HepG2 (cell line): ENCODE data around the gene NFATC4. TPM values are rescaled to one million over a fixed set of nuclear protein-coding genes. Genes with fewer than 3 reads are reported as not detected.

Source experiments
- BCL6 ChIP-seq: IDR thresholded peaks from 2 replicates; pipeline ENCODE4 v1.6.1; 2016; ENCODE audit warnings: missing genetic modification reagents, missing compliant biosample characterization
- HNRNPLL ChIP-seq: fragments of 200-400 bp; formaldehyde crosslinking; IDR thresholded peaks from 2 replicates; pipeline ENCODE4 v1.6.1; 2017; ENCODE audit warnings: mild to moderate bottlenecking, low read depth, low read length; ENCODE audit not compliant: poor library complexity, severe bottlenecking
- RORA ChIP-seq: sonication (generic); formaldehyde crosslinking; IDR thresholded peaks from 2 replicates; pipeline ENCODE4 v1.5.0; 2020; ENCODE audit warnings: mild to moderate bottlenecking, missing genetic modification reagents, moderate library complexity
- TCF7L2 ChIP-seq: IDR thresholded peaks from 2 replicates; pipeline ENCODE4 v1.6.1; 2011; ENCODE audit warnings: mild to moderate bottlenecking, low read depth, low read length, moderate library complexity
- TEAD2 ChIP-seq: sonication (generic); formaldehyde crosslinking; IDR thresholded peaks from 2 replicates; pipeline ENCODE4 v1.9.0; 2021; ENCODE audit warnings: missing genetic modification reagents
- U2AF1 ChIP-seq: fragments of 200-400 bp; formaldehyde crosslinking; optimal IDR thresholded peaks from 2 replicates; pipeline ENCODE3; 2017; ENCODE audit warnings: mild to moderate bottlenecking, low read depth, low read length
- ZBTB33 ChIP-seq: sonication (generic); formaldehyde crosslinking; IDR thresholded peaks from 2 replicates; pipeline ENCODE4 v1.4.0; 2020; ENCODE audit warnings: missing genetic modification reagents
- ZNF224 ChIP-seq: sonication (generic); formaldehyde crosslinking; IDR thresholded peaks from 2 replicates; pipeline ENCODE4 v1.5.0; 2020; ENCODE audit warnings: mild to moderate bottlenecking, missing genetic modification reagents
- ZNF251 ChIP-seq: sonication (generic); formaldehyde crosslinking; IDR thresholded peaks from 2 replicates; pipeline ENCODE4 v1.9.0; 2021; ENCODE audit warnings: mild to moderate bottlenecking, missing genetic modification reagents
- ZNF264 ChIP-seq: sonication (generic); formaldehyde crosslinking; IDR thresholded peaks from 2 replicates; pipeline ENCODE4 v1.4.0; 2020; ENCODE audit warnings: missing genetic modification reagents
- ZNF280B ChIP-seq: sonication (generic); formaldehyde crosslinking; IDR thresholded peaks from 2 replicates; pipeline ENCODE4 v1.5.0; 2020; ENCODE audit warnings: missing genetic modification reagents, mild to moderate bottlenecking, borderline replicate concordance
- ZNF577 ChIP-seq: sonication (generic); formaldehyde crosslinking; IDR thresholded peaks from 2 replicates; pipeline ENCODE4 v1.4.0; 2020; ENCODE audit warnings: mild to moderate bottlenecking, low read depth, missing genetic modification reagents, borderline replicate concordance
- ZNF629 ChIP-seq: sonication (generic); formaldehyde crosslinking; conservative IDR thresholded peaks from 2 replicates; pipeline ENCODE4 v1.5.0; 2020; ENCODE audit warnings: missing genetic modification reagents
- ZNF674 ChIP-seq: sonication (generic); formaldehyde crosslinking; IDR thresholded peaks from 2 replicates; pipeline ENCODE4 v1.5.0; 2020; ENCODE audit warnings: low read depth, mild to moderate bottlenecking, missing genetic modification reagents
- ZSCAN31 ChIP-seq: sonication (generic); formaldehyde crosslinking; IDR thresholded peaks from 2 replicates; pipeline ENCODE4 v1.5.0; 2020; ENCODE audit warnings: low read depth, mild to moderate bottlenecking, missing genetic modification reagents
- polyA plus RNA-seq, 8 experiments: library from polyadenylated mRNA; depleted of rRNA in 3 of 8; stranded (reverse) in 7 of 8; unstranded in 1 of 8; fragments of >200 nt; fragmentation: Illumina TruSeq in 4 of 8; extraction: Trizol in 4 of 8; gene quantifications; 2 replicates each; pipeline versions ENCODE4 v1.2.1 to v1.2.3, GENCODE V29; 2011 to 2016; ENCODE audit warnings: low read depth in 4 of 8, missing spikeins in 1 of 8, mixed read lengths in 1 of 8; ENCODE audit not compliant: insufficient read depth in 1 of 8
- total RNA-seq, 5 experiments: library from RNA; depleted of rRNA; stranded (reverse); fragments of >200 nt; fragmentation: Illumina TruSeq; extraction: Trizol; gene quantifications; 2 replicates each; pipeline ENCODE4 v1.2.3, GENCODE V29; 2016; ENCODE audit warnings: low read depth in 1 of 5

NFATC4 gene
- total and polyA plus RNA-seq, 2 of the 13 experiments (the other 11 are each of a cell fraction or from before 2014, with no cell fraction given), result 0.04 to 0.15 TPM

- TF ChIP-seq TCF7L2, result no peak
- TF ChIP-seq ZNF224 (CRISPR knock-in tag), result no peak
- TF ChIP-seq ZNF264, result peak; percentile 91
- peak; percentile 79 for TF ChIP-seq ZNF280B (CRISPR knock-in tag)
- peak; percentile 95 for TF ChIP-seq HNRNPLL
- no peak for TF ChIP-seq ZNF577 (CRISPR knock-in tag)
- TF ChIP-seq BCL6 (CRISPR knock-in tag), result peak; percentile 50; the same call in 1 of the 2 replicates
- TF ChIP-seq U2AF1, result peak; percentile 5
- TF ChIP-seq ZNF629, result peak; percentile 36; the same call in 1 of the 2 replicates
- TF ChIP-seq RORA (CRISPR knock-in tag), result no peak
- no peak for TF ChIP-seq ZNF674
- peak; percentile 81 for TF ChIP-seq ZBTB33
- peak; percentile 46; the same call in 1 of the 2 replicates for TF ChIP-seq TEAD2 (CRISPR knock-in tag)
- peak; percentile 69; the same call in 1 of the 2 replicates for TF ChIP-seq ZSCAN31 (CRISPR knock-in tag)
- TF ChIP-seq ZNF251 (CRISPR knock-in tag), result peak; percentile 65; the same call in 1 of the 2 replicates
Measured at GRCh38 chr14:24365600-24366412, 2.2 kb upstream of the NFATC4 start (continued).
